ENCODE results near the gene RARG.

DNA sequence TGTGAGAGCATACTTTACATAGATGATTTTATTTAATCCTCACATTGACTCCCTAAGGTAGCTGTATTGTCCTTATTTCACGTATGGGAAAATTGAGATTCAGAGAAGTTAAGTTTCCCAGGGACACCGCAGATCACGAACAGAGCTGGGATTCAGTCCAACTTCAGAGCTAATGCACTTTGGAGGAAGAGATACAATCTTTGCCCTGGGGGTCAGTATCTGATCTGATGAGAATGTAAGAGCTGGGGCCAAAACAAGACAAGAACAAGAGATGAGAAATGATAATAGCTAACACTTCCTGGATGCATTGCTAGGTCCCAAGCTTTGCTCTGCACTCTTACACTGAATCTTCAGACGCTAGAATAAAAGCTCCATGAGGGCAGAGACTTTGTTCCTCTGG is 45.3 kb downstream of the RARG start:
- TF ChIP-seq ATF1 (CRISPR knock-in tag; IDR thresholded peaks at IDR 0.05) = no peak
- TF ChIP-seq, protein P1, sequence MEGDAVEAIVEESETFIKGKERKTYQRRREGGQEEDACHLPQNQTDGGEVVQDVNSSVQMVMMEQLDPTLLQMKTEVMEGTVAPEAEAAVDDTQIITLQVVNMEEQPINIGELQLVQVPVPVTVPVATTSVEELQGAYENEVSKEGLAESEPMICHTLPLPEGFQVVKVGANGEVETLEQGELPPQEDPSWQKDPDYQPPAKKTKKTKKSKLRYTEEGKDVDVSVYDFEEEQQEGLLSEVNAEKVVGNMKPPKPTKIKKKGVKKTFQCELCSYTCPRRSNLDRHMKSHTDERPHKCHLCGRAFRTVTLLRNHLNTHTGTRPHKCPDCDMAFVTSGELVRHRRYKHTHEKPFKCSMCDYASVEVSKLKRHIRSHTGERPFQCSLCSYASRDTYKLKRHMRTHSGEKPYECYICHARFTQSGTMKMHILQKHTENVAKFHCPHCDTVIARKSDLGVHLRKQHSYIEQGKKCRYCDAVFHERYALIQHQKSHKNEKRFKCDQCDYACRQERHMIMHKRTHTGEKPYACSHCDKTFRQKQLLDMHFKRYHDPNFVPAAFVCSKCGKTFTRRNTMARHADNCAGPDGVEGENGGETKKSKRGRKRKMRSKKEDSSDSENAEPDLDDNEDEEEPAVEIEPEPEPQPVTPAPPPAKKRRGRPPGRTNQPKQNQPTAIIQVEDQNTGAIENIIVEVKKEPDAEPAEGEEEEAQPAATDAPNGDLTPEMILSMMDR (IDR thresholded peaks at IDR 0.05) = no peak
- TF ChIP-seq NR2C2 (CRISPR knock-in tag; IDR thresholded peaks at IDR 0.05) = no peak
- TF ChIP-seq, protein P2, sequence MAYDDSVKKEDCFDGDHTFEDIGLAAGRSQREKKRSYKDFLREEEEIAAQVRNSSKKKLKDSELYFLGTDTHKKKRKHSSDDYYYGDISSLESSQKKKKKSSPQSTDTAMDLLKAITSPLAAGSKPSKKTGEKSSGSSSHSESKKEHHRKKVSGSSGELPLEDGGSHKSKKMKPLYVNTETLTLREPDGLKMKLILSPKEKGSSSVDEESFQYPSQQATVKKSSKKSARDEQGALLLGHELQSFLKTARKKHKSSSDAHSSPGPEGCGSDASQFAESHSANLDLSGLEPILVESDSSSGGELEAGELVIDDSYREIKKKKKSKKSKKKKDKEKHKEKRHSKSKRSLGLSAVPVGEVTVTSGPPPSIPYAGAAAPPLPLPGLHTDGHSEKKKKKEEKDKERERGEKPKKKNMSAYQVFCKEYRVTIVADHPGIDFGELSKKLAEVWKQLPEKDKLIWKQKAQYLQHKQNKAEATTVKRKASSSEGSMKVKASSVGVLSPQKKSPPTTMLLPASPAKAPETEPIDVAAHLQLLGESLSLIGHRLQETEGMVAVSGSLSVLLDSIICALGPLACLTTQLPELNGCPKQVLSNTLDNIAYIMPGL (CRISPR knock-in tag; IDR thresholded peaks at IDR 0.05) = no peak
- TF ChIP-seq ZBTB43 (CRISPR knock-in tag; IDR thresholded peaks at IDR 0.05) = no peak
- no peak for TF ChIP-seq ZNF396 (CRISPR knock-in tag; IDR thresholded peaks at IDR 0.05; ENCODE audit: borderline replicate concordance)
- no peak for TF ChIP-seq ESRRA (CRISPR knock-in tag; IDR thresholded peaks at IDR 0.05; ENCODE audit: borderline replicate concordance)
- no peak for TF ChIP-seq NR3C1 (CRISPR knock-in tag; conservative IDR thresholded peaks at IDR 0.05; ENCODE audit: low read depth)
- TF ChIP-seq NFYB (CRISPR knock-in tag; conservative IDR thresholded peaks at IDR 0.05; ENCODE audit: low read depth) = no peak
- TF ChIP-seq, protein P3, sequence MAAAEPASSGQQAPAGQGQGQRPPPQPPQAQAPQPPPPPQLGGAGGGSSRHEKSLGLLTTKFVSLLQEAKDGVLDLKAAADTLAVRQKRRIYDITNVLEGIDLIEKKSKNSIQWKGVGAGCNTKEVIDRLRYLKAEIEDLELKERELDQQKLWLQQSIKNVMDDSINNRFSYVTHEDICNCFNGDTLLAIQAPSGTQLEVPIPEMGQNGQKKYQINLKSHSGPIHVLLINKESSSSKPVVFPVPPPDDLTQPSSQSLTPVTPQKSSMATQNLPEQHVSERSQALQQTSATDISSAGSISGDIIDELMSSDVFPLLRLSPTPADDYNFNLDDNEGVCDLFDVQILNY (CRISPR knock-in tag; IDR thresholded peaks at IDR 0.05) = no peak
- no peak for TF ChIP-seq ZBTB21 (CRISPR knock-in tag; IDR thresholded peaks at IDR 0.05; ENCODE audit: borderline replicate concordance)
